Activated naive CD8-positive, alpha-beta T cell treated with anti-CD3 and anti-CD28 coated beads for 36 hours (primary cell): Measurements from ENCODE around the gene EPGN. TPM values are rescaled to one million over a fixed set of nuclear protein-coding genes. Genes with fewer than 3 reads are reported as not detected.

Experiments used
- DNase-seq: peaks from one replicate; pipeline ENCODE4 v3.0.0; 2021
- H3K27ac Mint-ChIP-seq: one replicate; pipeline ENCODE4 v1.8.0; 2022; ENCODE audit warnings: mild to moderate bottlenecking, moderate library complexity, mixed read lengths
- H3K27me3 Mint-ChIP-seq: one replicate; pipeline ENCODE4 v1.8.0; 2022; ENCODE audit warnings: mild to moderate bottlenecking, mixed read lengths
- H3K36me3 Mint-ChIP-seq: one replicate; pipeline ENCODE4 v1.8.0; 2021; ENCODE audit warnings: mild to moderate bottlenecking, mixed read lengths
- H3K4me1 Mint-ChIP-seq: one replicate; pipeline ENCODE4 v1.8.0; 2021; ENCODE audit warnings: mixed read lengths
- H3K4me3 Mint-ChIP-seq: one replicate; pipeline ENCODE4 v1.8.0; 2022; ENCODE audit warnings: mild to moderate bottlenecking, moderate library complexity, mixed read lengths
- H3K9me3 Mint-ChIP-seq: one replicate; pipeline ENCODE4 v1.8.0; 2022; ENCODE audit warnings: mixed read lengths
- total RNA-seq, 2 experiments: library from RNA; stranded (reverse); gene quantifications; one replicate each; pipeline ENCODE4 v1.2.3, GENCODE V29; 2021

Gene EPGN
- total RNA-seq, 2 experiments from 2014 or later, result not detected

- Mint-ChIP-seq H3K36me3 (peaks cover 2% of the 10 kb centered on the region), H3K27ac (no peak overlapping the region), H3K4me3 (no peak overlapping the region), H3K27me3 (peaks cover 21% of the 10 kb centered on the region), H3K4me1 (no peaks in the 10 kb centered on the region), H3K9me3 (peaks cover 25% of the 10 kb centered on the region)
- no peak for DNase-seq
These were observed 35.8 kb downstream of the EPGN start for GRCh38 chr4:74344031-74344430.

- peaks cover 5% of the 10 kb centered on the region for H3K27me3 Mint-ChIP-seq
- no peak overlapping the region for H3K4me3 Mint-ChIP-seq
- DNase-seq, result no peak
- no peaks in the 10 kb centered on the region for H3K4me1 Mint-ChIP-seq
- no peaks in the 10 kb centered on the region for H3K36me3 Mint-ChIP-seq
- H3K9me3 Mint-ChIP-seq, result no peaks in the 10 kb centered on the region
- H3K27ac Mint-ChIP-seq, result no peak overlapping the region
These were observed 45.6 kb downstream of the EPGN start for GRCh38 chr4:74353858-74354257.

- no peak for DNase-seq
- H3K4me3 Mint-ChIP-seq, result no peak overlapping the region
- peaks cover 11% of the 10 kb centered on the region for H3K27me3 Mint-ChIP-seq
- H3K36me3 Mint-ChIP-seq, result no peaks in the 10 kb centered on the region
- H3K9me3 Mint-ChIP-seq, result no peaks in the 10 kb centered on the region
- no peak overlapping the region for H3K27ac Mint-ChIP-seq
- H3K4me1 Mint-ChIP-seq, result no peaks in the 10 kb centered on the region
These were observed 49.7 kb downstream of the EPGN start for GRCh38 chr4:74357965-74358364.

- Mint-ChIP-seq H3K27me3 (peaks cover 43% of the 10 kb centered on the region), H3K36me3 (no peaks in the 10 kb centered on the region), H3K27ac (no peak overlapping the region), H3K9me3 (no peaks in the 10 kb centered on the region), H3K4me3 (no peak overlapping the region), H3K4me1 (peaks cover 12% of the 10 kb centered on the region)
- no peak for DNase-seq
These were observed 53.4 kb downstream of the EPGN start for GRCh38 chr4:74361671-74362070.

GRCh38 chr4:74362347-74362746, 54.1 kb downstream of the EPGN start:
- no peak for DNase-seq
- H3K4me3 Mint-ChIP-seq, result no peak overlapping the region
- H3K4me1 Mint-ChIP-seq, result peaks cover 12% of the 10 kb centered on the region
- no peaks in the 10 kb centered on the region for H3K36me3 Mint-ChIP-seq
- peaks cover 48% of the 10 kb centered on the region for H3K27me3 Mint-ChIP-seq
- no peaks in the 10 kb centered on the region for H3K9me3 Mint-ChIP-seq
- no peak overlapping the region for H3K27ac Mint-ChIP-seq

- Mint-ChIP-seq H3K4me1 (peaks cover 12% of the 10 kb centered on the region), H3K9me3 (no peaks in the 10 kb centered on the region), H3K4me3 (peak overlapping the region; percentile 74), H3K27me3 (peaks cover 50% of the 10 kb centered on the region), H3K36me3 (no peaks in the 10 kb centered on the region), H3K27ac (no peak overlapping the region)
- no peak for DNase-seq
These were observed 56.0 kb downstream of the EPGN start for GRCh38 chr4:74364256-74364651.

GRCh38 chr4:74364652-74365491, 56.6 kb downstream of the EPGN start, which contains the start of gene EREG:
Gene EREG, plus strand, starts transcription at chr4:74365145. Its CDS starts 164 bp downstream, at chr4:74365309.
- DNase-seq, result peak; percentile 30
- Mint-ChIP-seq H3K27ac (no peak within 1 kb of the TSS), H3K27me3 (peaks cover 49% of the 10 kb centered on the region), H3K4me3 (peak within 1 kb of the TSS; percentile 74), H3K9me3 (no peaks in the 10 kb centered on the region), H3K4me1 (peaks cover 12% of the 10 kb centered on the region), H3K36me3 (no peaks in the 10 kb centered on the region)

GRCh38 chr4:74365761-74366160, 57.5 kb downstream of the EPGN start:
- no peaks in the 10 kb centered on the region for H3K36me3 Mint-ChIP-seq
- H3K4me3 Mint-ChIP-seq, result no peak overlapping the region

More at GRCh38 chr4:74365761-74366160, 57.5 kb downstream of the EPGN start:
- H3K27me3 Mint-ChIP-seq, result peaks cover 49% of the 10 kb centered on the region
- no peaks in the 10 kb centered on the region for H3K9me3 Mint-ChIP-seq
- H3K27ac Mint-ChIP-seq, result no peak overlapping the region
- peaks cover 12% of the 10 kb centered on the region for H3K4me1 Mint-ChIP-seq
- DNase-seq, result no peak

Other genes with a start within 250 kb of the EPGN start
- not detected for gene CXCL2, start 209.3 kb upstream of the EPGN start, total RNA-seq
- 1 to 10 TPM; 8.2 to 8.3 TPM for gene MTHFD2L, start 150.4 kb upstream of the EPGN start, total RNA-seq
- not detected for gene EREG, start 56.7 kb downstream of the EPGN start, total RNA-seq
- gene AREG, start 136.7 kb downstream of the EPGN start, total RNA-seq, result under 1 TPM in 1 of 2 experiments, not detected in 1; 0.28 TPM